Measurements from ENCODE around the gene ARHGEF6.

Gene ARHGEF6

DNA sequence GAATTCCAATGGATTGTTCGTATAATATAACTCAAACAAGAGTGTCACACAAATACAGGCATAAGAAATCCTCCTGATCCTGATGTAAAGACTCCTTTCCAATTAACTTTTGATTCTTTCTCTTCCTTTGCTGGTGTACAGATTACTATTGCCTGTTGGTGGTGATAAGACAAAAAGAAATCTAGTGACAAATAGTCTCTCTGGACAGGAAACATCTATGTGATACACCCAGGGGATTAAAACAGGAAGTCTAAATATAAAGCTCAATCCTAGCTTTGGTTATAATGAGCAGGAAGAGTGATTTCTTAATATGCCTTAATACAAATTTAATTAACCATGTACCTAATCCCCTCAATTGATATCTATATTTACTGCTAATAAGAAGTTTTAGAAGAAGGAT is 45.1 kb downstream of the ARHGEF6 start:
- H4K20me1 ChIP-seq (ENCODE audit: low read depth, low read length) = no peaks in the 10 kb centered on the region
- no peaks in the 10 kb centered on the region for H3K9me2 ChIP-seq (replicated peaks; ENCODE audit: insufficient read depth, low read length)
- no peaks in the 10 kb centered on the region for H3F3A ChIP-seq (ENCODE audit: insufficient read depth)

DNA sequence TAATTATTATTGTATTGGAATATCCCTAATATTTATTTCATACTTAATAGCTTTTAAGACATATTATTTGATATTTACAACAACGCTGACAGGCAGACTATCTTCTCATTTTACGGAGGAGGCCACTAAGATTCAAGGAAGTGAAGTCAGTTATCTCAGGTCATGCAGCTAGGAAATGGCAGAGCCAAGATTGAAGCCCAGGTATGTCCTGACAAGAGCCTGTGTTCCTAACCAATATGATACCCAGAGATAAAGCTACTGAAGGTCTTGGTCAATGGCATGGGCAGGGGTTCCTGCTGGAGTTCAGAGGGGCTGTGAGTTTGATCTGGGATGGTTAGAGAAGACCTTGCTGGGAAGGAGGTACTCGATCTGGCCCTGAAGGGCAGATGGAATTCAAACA is 47.1 kb downstream of the ARHGEF6 start:
- Histone ChIP-seq H3K79me2 (ENCODE audit: insufficient read depth, low read length) (no peaks in the 10 kb centered on the region), H2AFZ (ENCODE audit: low read depth, low read length, severe bottlenecking) (no peak overlapping the region), H3F3A (ENCODE audit: insufficient read depth) (no peaks in the 10 kb centered on the region), H3K27ac (ENCODE audit: low read depth, low read length) (no peak overlapping the region), H4K20me1 (ENCODE audit: low read depth, low read length) (no peaks in the 10 kb centered on the region), H3K4me2 (ENCODE audit: low read depth, low read length, poor library complexity, severe bottlenecking) (no peak overlapping the region), H3K36me3 (ENCODE audit: low read length) (no peaks in the 10 kb centered on the region), H3K4me3 (ENCODE audit: insufficient read depth, low read length, poor library complexity, severe bottlenecking) (no peak overlapping the region), H3K9me2 (replicated peaks; ENCODE audit: insufficient read depth, low read length) (no peaks in the 10 kb centered on the region), H3K27me3 (ENCODE audit: low read length) (no peaks in the 10 kb centered on the region), H3K9ac (ENCODE audit: low read length) (no peak overlapping the region), H3K9me3 (ENCODE audit: insufficient read depth, low read length) (no peaks in the 10 kb centered on the region)
- TF ChIP-seq, protein P1, sequence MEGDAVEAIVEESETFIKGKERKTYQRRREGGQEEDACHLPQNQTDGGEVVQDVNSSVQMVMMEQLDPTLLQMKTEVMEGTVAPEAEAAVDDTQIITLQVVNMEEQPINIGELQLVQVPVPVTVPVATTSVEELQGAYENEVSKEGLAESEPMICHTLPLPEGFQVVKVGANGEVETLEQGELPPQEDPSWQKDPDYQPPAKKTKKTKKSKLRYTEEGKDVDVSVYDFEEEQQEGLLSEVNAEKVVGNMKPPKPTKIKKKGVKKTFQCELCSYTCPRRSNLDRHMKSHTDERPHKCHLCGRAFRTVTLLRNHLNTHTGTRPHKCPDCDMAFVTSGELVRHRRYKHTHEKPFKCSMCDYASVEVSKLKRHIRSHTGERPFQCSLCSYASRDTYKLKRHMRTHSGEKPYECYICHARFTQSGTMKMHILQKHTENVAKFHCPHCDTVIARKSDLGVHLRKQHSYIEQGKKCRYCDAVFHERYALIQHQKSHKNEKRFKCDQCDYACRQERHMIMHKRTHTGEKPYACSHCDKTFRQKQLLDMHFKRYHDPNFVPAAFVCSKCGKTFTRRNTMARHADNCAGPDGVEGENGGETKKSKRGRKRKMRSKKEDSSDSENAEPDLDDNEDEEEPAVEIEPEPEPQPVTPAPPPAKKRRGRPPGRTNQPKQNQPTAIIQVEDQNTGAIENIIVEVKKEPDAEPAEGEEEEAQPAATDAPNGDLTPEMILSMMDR (IDR thresholded peaks at IDR 0.05; ENCODE audit: insufficient read depth, low read length, poor library complexity, severe bottlenecking) = no peak
- TF ChIP-seq EZH2phosphoT487 (conservative IDR thresholded peaks at IDR 0.05; ENCODE audit: low read length) = no peak

More for the DNA sequence above, 45.1 kb downstream of the ARHGEF6 start:
- Histone ChIP-seq H3K4me2 (ENCODE audit: low read depth, low read length, poor library complexity, severe bottlenecking) (no peak overlapping the region), H3K4me3 (ENCODE audit: insufficient read depth, low read length, poor library complexity, severe bottlenecking) (no peak overlapping the region), H3K9ac (ENCODE audit: low read length) (no peak overlapping the region), H2AFZ (ENCODE audit: low read depth, low read length, severe bottlenecking) (no peak overlapping the region), H3K27me3 (ENCODE audit: low read length) (no peaks in the 10 kb centered on the region), H3K27ac (ENCODE audit: low read depth, low read length) (no peak overlapping the region), H3K36me3 (ENCODE audit: low read length) (no peaks in the 10 kb centered on the region), H3K79me2 (ENCODE audit: insufficient read depth, low read length) (no peaks in the 10 kb centered on the region), H3K9me3 (ENCODE audit: insufficient read depth, low read length) (no peaks in the 10 kb centered on the region)
- TF ChIP-seq EZH2phosphoT487 (conservative IDR thresholded peaks at IDR 0.05; ENCODE audit: low read length) = no peak
- TF ChIP-seq, protein P1 (IDR thresholded peaks at IDR 0.05; ENCODE audit: insufficient read depth, low read length, poor library complexity, severe bottlenecking) = no peak

DNA sequence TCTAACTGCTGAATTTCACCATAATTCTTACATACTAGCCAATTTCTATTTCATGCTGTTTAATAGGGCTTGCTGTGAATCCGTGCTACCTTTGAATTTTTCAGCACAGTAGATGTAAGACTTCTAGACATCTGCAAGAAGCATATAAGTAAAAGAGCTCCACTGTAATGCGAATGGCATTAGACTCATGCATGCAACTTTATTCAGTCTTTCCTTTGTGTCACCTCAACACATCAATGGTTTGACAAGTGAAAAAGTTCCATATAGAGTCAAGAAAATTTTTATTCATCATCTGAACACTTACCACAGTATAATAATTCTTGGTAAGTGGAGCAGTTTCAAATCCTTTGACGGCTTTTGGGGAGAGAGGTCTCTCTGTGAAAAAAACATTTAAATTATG is 48.9 kb downstream of the ARHGEF6 start:
- no peaks in the 10 kb centered on the region for H3K9me3 ChIP-seq (ENCODE audit: insufficient read depth, low read length)
- TF ChIP-seq, protein P1 (IDR thresholded peaks at IDR 0.05; ENCODE audit: insufficient read depth, low read length, poor library complexity, severe bottlenecking) = no peak
- no peak for TF ChIP-seq EZH2phosphoT487 (conservative IDR thresholded peaks at IDR 0.05; ENCODE audit: low read length)
- H3K4me2 ChIP-seq (ENCODE audit: low read depth, low read length, poor library complexity, severe bottlenecking) = no peak overlapping the region
- H2AFZ ChIP-seq (ENCODE audit: low read depth, low read length, severe bottlenecking) = no peak overlapping the region
- H3F3A ChIP-seq (ENCODE audit: insufficient read depth) = no peaks in the 10 kb centered on the region
- H3K4me3 ChIP-seq (ENCODE audit: insufficient read depth, low read length, poor library complexity, severe bottlenecking) = no peak overlapping the region
- no peaks in the 10 kb centered on the region for H3K79me2 ChIP-seq (ENCODE audit: insufficient read depth, low read length)
- no peaks in the 10 kb centered on the region for H4K20me1 ChIP-seq (ENCODE audit: low read depth, low read length)
- no peak overlapping the region for H3K27ac ChIP-seq (ENCODE audit: low read depth, low read length)
- H3K27me3 ChIP-seq (ENCODE audit: low read length) = no peaks in the 10 kb centered on the region
- H3K9me2 ChIP-seq (replicated peaks; ENCODE audit: insufficient read depth, low read length) = no peaks in the 10 kb centered on the region
- H3K36me3 ChIP-seq (ENCODE audit: low read length) = no peaks in the 10 kb centered on the region
- H3K9ac ChIP-seq (ENCODE audit: low read length) = no peak overlapping the region
